ENCODE results near the gene TNRC6A. TPM values are rescaled to one million over a fixed set of nuclear protein-coding genes. Genes with fewer than 3 reads are reported as not detected.
A peak's percentile ranks its signal among the peaks of the same experiment; 100 is the strongest.

Gene TNRC6A
- total and polyA plus RNA-seq, 2 experiments from 2014 or later, result 93.1 to 124 TPM

GRCh38 chr16:24761526-24761925, 32.1 kb downstream of the TNRC6A start:
- no peaks in the 10 kb centered on the region; the same call in 1 of the 2 replicates for H3F3A ChIP-seq (replicated peaks; ENCODE audit: low read depth)
- H3K4me3 ChIP-seq, result no peak overlapping the region
- Mint-ChIP-seq H3K4me1 (peaks cover 6% of the 10 kb centered on the region; the same call in 2 of the 3 replicates), H3K9me3 (no peaks in the 10 kb centered on the region), H3K36me3 (ENCODE audit: low read depth) (peaks cover 30% of the 10 kb centered on the region; the same call in 2 of the 3 replicates), H3K27ac (no peak overlapping the region), H3K27me3 (ENCODE audit: insufficient read depth, low read depth, poor library complexity) (peaks cover 1% of the 10 kb centered on the region), H3K4me3 (no peak overlapping the region)
- H2AFZ ChIP-seq, result no peak overlapping the region
- TF ChIP-seq STAT1 (IDR thresholded peaks at IDR 0.05; ENCODE audit: unreplicated experiment), result no peak
- TF ChIP-seq CREB1 (CRISPR knock-in tag; IDR thresholded peaks at IDR 0.05; ENCODE audit: low read depth), result no peak
- no peak for TF ChIP-seq EZH2 (IDR thresholded peaks at IDR 0.05; ENCODE audit: low read depth, unreplicated experiment)
- no peak for TF ChIP-seq JUNB (IDR thresholded peaks at IDR 0.05; ENCODE audit: unreplicated experiment)
- TF ChIP-seq NANOG (IDR thresholded peaks at IDR 0.05; ENCODE audit: borderline replicate concordance), result no peak
- TF ChIP-seq, protein P1, sequence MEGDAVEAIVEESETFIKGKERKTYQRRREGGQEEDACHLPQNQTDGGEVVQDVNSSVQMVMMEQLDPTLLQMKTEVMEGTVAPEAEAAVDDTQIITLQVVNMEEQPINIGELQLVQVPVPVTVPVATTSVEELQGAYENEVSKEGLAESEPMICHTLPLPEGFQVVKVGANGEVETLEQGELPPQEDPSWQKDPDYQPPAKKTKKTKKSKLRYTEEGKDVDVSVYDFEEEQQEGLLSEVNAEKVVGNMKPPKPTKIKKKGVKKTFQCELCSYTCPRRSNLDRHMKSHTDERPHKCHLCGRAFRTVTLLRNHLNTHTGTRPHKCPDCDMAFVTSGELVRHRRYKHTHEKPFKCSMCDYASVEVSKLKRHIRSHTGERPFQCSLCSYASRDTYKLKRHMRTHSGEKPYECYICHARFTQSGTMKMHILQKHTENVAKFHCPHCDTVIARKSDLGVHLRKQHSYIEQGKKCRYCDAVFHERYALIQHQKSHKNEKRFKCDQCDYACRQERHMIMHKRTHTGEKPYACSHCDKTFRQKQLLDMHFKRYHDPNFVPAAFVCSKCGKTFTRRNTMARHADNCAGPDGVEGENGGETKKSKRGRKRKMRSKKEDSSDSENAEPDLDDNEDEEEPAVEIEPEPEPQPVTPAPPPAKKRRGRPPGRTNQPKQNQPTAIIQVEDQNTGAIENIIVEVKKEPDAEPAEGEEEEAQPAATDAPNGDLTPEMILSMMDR (conservative IDR thresholded peaks at IDR 0.05; ENCODE audit: low read depth in 2 of 2), result no peak
- TF ChIP-seq ZNF114 (CRISPR knock-in tag; IDR thresholded peaks at IDR 0.05), result no peak
- no peak for TF ChIP-seq ZNF331 (CRISPR knock-in tag; IDR thresholded peaks at IDR 0.05; ENCODE audit: low read depth)
- no peak for TF ChIP-seq EZH2phosphoT487 (IDR thresholded peaks at IDR 0.05; ENCODE audit: unreplicated experiment)
- no peak for TF ChIP-seq POLR2AphosphoS5 (IDR thresholded peaks at IDR 0.05; ENCODE audit: low read depth)
- TF ChIP-seq ZNF462 (CRISPR knock-in tag; IDR thresholded peaks at IDR 0.05), result no peak
- TF ChIP-seq, protein P2, sequence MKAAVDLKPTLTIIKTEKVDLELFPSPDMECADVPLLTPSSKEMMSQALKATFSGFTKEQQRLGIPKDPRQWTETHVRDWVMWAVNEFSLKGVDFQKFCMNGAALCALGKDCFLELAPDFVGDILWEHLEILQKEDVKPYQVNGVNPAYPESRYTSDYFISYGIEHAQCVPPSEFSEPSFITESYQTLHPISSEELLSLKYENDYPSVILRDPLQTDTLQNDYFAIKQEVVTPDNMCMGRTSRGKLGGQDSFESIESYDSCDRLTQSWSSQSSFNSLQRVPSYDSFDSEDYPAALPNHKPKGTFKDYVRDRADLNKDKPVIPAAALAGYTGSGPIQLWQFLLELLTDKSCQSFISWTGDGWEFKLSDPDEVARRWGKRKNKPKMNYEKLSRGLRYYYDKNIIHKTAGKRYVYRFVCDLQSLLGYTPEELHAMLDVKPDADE (IDR thresholded peaks at IDR 0.05), result no peak
- TF ChIP-seq REST (IDR thresholded peaks at IDR 0.05; ENCODE audit: unreplicated experiment), result no peak
- DNase-seq (ENCODE audit: low spot score) (no peak), ATAC-seq (no peak)
- H3K27me3 ChIP-seq (ENCODE audit: insufficient read depth), result no peaks in the 10 kb centered on the region
- H3K79me2 ChIP-seq (replicated peaks; ENCODE audit: insufficient read depth), result peaks cover 100% of the 10 kb centered on the region
- peak overlapping the region; percentile 63 for H3K27ac ChIP-seq (ENCODE audit: low read depth)
- H3K4me1 ChIP-seq (ENCODE audit: insufficient read depth), result no peaks in the 10 kb centered on the region
- no peaks in the 10 kb centered on the region for H3K9me2 ChIP-seq (ENCODE audit: insufficient read depth)
- peaks cover 21% of the 10 kb centered on the region for H3K36me3 ChIP-seq (ENCODE audit: insufficient read depth)
- no peak overlapping the region for H3K4me2 ChIP-seq
- H4K20me1 ChIP-seq (replicated peaks; ENCODE audit: insufficient read depth), result peaks cover 84% of the 10 kb centered on the region
